ENCODE data around the gene ARHGAP25.

DNA sequence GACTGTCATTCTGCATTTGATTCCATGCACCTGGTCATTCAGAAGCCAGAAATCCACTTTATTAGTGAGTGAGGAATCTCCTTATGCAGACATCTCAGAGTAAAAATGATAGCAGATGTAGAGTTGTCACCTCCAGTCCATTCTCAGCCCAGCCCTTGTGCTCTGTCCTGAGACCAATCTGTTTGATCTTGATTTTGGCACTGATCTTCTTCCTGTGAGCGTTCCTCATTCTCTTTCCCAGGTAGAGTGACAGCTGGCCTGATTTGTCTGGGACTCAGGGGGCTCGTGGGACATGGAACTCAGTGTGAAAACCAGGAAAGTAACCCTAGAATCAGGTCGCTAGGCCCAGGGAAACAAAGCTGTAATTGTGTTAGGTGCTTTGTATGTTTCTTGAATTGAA is 8.9 kb downstream of the ARHGAP25 start:
- no peak for TF ChIP-seq CTCF (IDR thresholded peaks at IDR 0.05)
- TF ChIP-seq POLR2A (IDR thresholded peaks at IDR 0.05): no peak

Measured in upper lobe of left lung (tissue), 4 donors.